HepG2 (cell line): ENCODE data around the gene PPCS. TPM values are rescaled to one million over a fixed set of nuclear protein-coding genes. Genes with fewer than 3 reads are reported as not detected.

Experiments
- BORCS8-MEF2B ChIP-seq: sonication (generic); formaldehyde crosslinking; IDR thresholded peaks from 2 replicates; pipeline ENCODE4 v1.8.0; 2022; ENCODE audit warnings: mild to moderate bottlenecking, missing genetic modification reagents
- CENPBD1 ChIP-seq: sonication (generic); formaldehyde crosslinking; IDR thresholded peaks from 2 replicates; pipeline ENCODE4 v1.8.0; 2022; ENCODE audit warnings: missing genetic modification reagents, low read depth, mild to moderate bottlenecking, borderline replicate concordance
- KLF6 ChIP-seq: IDR thresholded peaks from 2 replicates; pipeline ENCODE4 v1.8.0; 2016; ENCODE audit warnings: missing biosample characterization, missing genetic modification reagents
- POLR2AphosphoS2 ChIP-seq: IDR thresholded peaks from 2 replicates; pipeline ENCODE4 v1.6.1; 2011; ENCODE audit warnings: low read depth, low read length, improper control_type of control experiment
- RFXAP ChIP-seq: sonication (generic); formaldehyde crosslinking; IDR thresholded peaks from 2 replicates; pipeline ENCODE4 v1.4.0; 2020; ENCODE audit warnings: missing genetic modification reagents, borderline replicate concordance
- SALL1 ChIP-seq: sonication (generic); formaldehyde crosslinking; IDR thresholded peaks from 2 replicates; pipeline ENCODE4 v1.8.0; 2022; ENCODE audit warnings: mild to moderate bottlenecking, missing genetic modification reagents
- SMAD9 ChIP-seq: sonication (generic); formaldehyde crosslinking; IDR thresholded peaks from 2 replicates; pipeline ENCODE4 v1.5.1; 2020; ENCODE audit warnings: mild to moderate bottlenecking, missing genetic modification reagents
- TEAD3 ChIP-seq: optimal IDR thresholded peaks from 2 replicates; pipeline ENCODE3; 2016; ENCODE audit warnings: borderline replicate concordance
- THAP11 ChIP-seq: IDR thresholded peaks from 2 replicates; pipeline ENCODE4 v1.6.1; 2016; ENCODE audit warnings: missing biosample characterization, missing genetic modification reagents
- U2AF1 ChIP-seq: fragments of 200-400 bp; formaldehyde crosslinking; optimal IDR thresholded peaks from 2 replicates; pipeline ENCODE3; 2017; ENCODE audit warnings: mild to moderate bottlenecking, low read depth, low read length
- ZFP37 ChIP-seq: sonication (generic); formaldehyde crosslinking; IDR thresholded peaks from 2 replicates; pipeline ENCODE4 v1.4.0; 2020; ENCODE audit warnings: missing genetic modification reagents, borderline replicate concordance
- ZKSCAN1 ChIP-seq: fragments of 150-350 bp; IDR thresholded peaks from 2 replicates; pipeline ENCODE4 v1.6.1; 2014; ENCODE audit warnings: low read length
- ZNF180 ChIP-seq: sonication (generic); formaldehyde crosslinking; IDR thresholded peaks from 2 replicates; pipeline ENCODE4 v1.4.0; 2020; ENCODE audit warnings: low read depth, missing genetic modification reagents, borderline replicate concordance
- ZNF20 ChIP-seq: sonication (generic); formaldehyde crosslinking; IDR thresholded peaks from 2 replicates; pipeline ENCODE4 v1.4.0; 2020; ENCODE audit warnings: mild to moderate bottlenecking, moderate library complexity, missing genetic modification reagents
- ZNF260 ChIP-seq: sonication (generic); formaldehyde crosslinking; IDR thresholded peaks from 2 replicates; pipeline ENCODE4 v1.4.0; 2020; ENCODE audit warnings: missing genetic modification reagents, low read depth, mild to moderate bottlenecking, borderline replicate concordance
- ZNF367 ChIP-seq: sonication (generic); formaldehyde crosslinking; IDR thresholded peaks from 2 replicates; pipeline ENCODE4 v1.4.0; 2020; ENCODE audit warnings: missing genetic modification reagents, borderline replicate concordance
- ZNF556 ChIP-seq: sonication (generic); formaldehyde crosslinking; IDR thresholded peaks from 2 replicates; pipeline ENCODE4 v1.4.0; 2020; ENCODE audit warnings: mild to moderate bottlenecking, missing genetic modification reagents, borderline replicate concordance
- ZNF563 ChIP-seq: sonication (generic); formaldehyde crosslinking; IDR thresholded peaks from 2 replicates; pipeline ENCODE4 v1.8.0; 2022; ENCODE audit warnings: mild to moderate bottlenecking, moderate library complexity, missing genetic modification reagents
- ZNF768 ChIP-seq: sonication (generic); formaldehyde crosslinking; IDR thresholded peaks from 2 replicates; pipeline ENCODE4 v1.4.0; 2020; ENCODE audit warnings: missing genetic modification reagents
- ZNF883 ChIP-seq: sonication (generic); formaldehyde crosslinking; IDR thresholded peaks from 2 replicates; pipeline ENCODE4 v1.5.1; 2020; ENCODE audit warnings: mild to moderate bottlenecking, missing genetic modification reagents; ENCODE audit errors: not compliant biosample characterization
- polyA plus RNA-seq, 8 experiments: library from polyadenylated mRNA; depleted of rRNA in 3 of 8; stranded (reverse) in 7 of 8; unstranded in 1 of 8; fragments of >200 nt; fragmentation: Illumina TruSeq in 4 of 8; extraction: Trizol in 4 of 8; gene quantifications; 2 replicates each; pipeline versions ENCODE4 v1.2.1 to v1.2.3, GENCODE V29; 2011 to 2016; ENCODE audit warnings: low read depth in 4 of 8, missing spikeins in 1 of 8, mixed read lengths in 1 of 8; ENCODE audit not compliant: insufficient read depth in 1 of 8
- total RNA-seq, 5 experiments: library from RNA; depleted of rRNA; stranded (reverse); fragments of >200 nt; fragmentation: Illumina TruSeq; extraction: Trizol; gene quantifications; 2 replicates each; pipeline ENCODE4 v1.2.3, GENCODE V29; 2016; ENCODE audit warnings: low read depth in 1 of 5
- TF ChIP-seq, protein P1 (sequence below): IDR thresholded peaks from 2 replicates; pipeline ENCODE4 v1.6.1; 2012; ENCODE audit warnings: inconsistent platforms
- TF ChIP-seq, protein P2 (sequence below): sonication (generic); formaldehyde crosslinking; IDR thresholded peaks from 2 replicates; pipeline ENCODE4 v1.4.0; 2020; ENCODE audit warnings: mild to moderate bottlenecking, missing genetic modification reagents, borderline replicate concordance
- TF ChIP-seq, protein P3 (sequence below): sonication (generic); formaldehyde crosslinking; IDR thresholded peaks from 2 replicates; pipeline ENCODE4 v1.4.0; 2020; ENCODE audit warnings: missing genetic modification reagents

PPCS gene
- total and polyA plus RNA-seq, 2 of the 13 experiments (the other 11 are each of a cell fraction or from before 2014, with no cell fraction given): 13.4 to 38.9 TPM

DNA sequence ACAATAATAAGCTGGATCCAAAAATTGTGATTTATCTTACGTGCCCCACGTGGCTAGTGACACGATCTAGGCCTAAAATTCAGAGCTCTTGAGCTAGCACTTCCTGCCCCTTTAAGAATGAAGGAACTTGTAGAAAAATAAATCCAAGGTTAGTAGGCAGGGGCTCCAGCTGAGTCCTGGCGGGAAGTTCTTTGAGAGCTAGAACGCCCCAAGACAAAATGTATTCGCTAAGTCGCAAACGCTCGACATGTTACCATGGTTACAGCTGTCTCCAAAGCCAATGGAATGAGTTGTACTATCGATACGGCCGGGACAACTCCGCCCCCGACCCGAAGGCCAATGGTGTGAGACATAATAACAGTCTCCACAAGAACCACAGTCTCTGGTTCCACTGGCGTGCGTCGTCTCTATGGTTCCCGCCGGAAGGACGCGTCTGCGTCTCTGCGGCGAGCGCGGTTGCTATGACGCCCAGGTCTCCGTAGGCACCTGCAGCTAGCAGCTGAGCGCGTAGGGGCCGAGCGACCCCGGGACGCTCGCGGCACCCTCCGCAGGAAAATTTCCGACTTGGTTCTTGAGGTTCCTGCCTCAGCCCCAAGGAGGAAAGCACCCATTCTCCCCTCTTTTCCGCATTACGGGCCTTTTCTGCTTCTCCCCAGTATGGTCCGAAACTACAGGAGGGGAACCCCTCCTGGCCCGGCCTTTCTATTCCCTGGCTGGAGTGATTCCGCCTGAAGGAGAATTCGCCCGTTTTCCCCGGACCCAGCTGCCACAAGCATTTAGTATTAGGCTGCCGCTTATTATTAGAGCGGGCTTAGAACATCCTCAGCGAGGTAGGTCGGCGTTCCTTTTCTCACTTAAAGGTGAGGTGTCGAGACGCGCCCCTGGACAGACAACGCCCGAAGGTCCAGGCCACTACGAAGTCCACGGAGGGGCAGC, 6.8 kb downstream of the PPCS start, which contains the start of gene CCDC30 (continued):
- TF ChIP-seq KLF6 (CRISPR knock-in tag): no peak
- TF ChIP-seq SALL1 (CRISPR knock-in tag): peak; percentile 61; the same call in 1 of the 2 replicates
- TF ChIP-seq ZNF260 (CRISPR knock-in tag): no peak
- no peak for TF ChIP-seq ZNF180
- no peak for TF ChIP-seq ZNF20 (CRISPR knock-in tag)
- TF ChIP-seq THAP11 (CRISPR knock-in tag): peak; percentile 77
- TF ChIP-seq SMAD9: no peak
- no peak for TF ChIP-seq ZNF768 (CRISPR knock-in tag)
- no peak for TF ChIP-seq ZNF556 (CRISPR knock-in tag)
- TF ChIP-seq, protein P1, sequence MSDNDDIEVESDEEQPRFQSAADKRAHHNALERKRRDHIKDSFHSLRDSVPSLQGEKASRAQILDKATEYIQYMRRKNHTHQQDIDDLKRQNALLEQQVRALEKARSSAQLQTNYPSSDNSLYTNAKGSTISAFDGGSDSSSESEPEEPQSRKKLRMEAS: peak; percentile 47
- TF ChIP-seq, protein P2, sequence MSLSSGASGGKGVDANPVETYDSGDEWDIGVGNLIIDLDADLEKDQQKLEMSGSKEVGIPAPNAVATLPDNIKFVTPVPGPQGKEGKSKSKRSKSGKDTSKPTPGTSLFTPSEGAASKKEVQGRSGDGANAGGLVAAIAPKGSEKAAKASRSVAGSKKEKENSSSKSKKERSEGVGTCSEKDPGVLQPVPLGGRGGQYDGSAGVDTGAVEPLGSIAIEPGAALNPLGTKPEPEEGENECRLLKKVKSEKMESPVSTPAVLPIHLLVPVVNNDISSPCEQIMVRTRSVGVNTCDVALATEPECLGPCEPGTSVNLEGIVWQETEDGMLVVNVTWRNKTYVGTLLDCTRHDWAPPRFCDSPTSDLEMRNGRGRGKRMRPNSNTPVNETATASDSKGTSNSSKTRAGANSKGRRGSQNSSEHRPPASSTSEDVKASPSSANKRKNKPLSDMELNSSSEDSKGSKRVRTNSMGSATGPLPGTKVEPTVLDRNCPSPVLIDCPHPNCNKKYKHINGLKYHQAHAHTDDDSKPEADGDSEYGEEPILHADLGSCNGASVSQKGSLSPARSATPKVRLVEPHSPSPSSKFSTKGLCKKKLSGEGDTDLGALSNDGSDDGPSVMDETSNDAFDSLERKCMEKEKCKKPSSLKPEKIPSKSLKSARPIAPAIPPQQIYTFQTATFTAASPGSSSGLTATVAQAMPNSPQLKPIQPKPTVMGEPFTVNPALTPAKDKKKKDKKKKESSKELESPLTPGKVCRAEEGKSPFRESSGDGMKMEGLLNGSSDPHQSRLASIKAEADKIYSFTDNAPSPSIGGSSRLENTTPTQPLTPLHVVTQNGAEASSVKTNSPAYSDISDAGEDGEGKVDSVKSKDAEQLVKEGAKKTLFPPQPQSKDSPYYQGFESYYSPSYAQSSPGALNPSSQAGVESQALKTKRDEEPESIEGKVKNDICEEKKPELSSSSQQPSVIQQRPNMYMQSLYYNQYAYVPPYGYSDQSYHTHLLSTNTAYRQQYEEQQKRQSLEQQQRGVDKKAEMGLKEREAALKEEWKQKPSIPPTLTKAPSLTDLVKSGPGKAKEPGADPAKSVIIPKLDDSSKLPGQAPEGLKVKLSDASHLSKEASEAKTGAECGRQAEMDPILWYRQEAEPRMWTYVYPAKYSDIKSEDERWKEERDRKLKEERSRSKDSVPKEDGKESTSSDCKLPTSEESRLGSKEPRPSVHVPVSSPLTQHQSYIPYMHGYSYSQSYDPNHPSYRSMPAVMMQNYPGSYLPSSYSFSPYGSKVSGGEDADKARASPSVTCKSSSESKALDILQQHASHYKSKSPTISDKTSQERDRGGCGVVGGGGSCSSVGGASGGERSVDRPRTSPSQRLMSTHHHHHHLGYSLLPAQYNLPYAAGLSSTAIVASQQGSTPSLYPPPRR (CRISPR knock-in tag): no peak
- TF ChIP-seq BORCS8-MEF2B (CRISPR knock-in tag): no peak
- TF ChIP-seq ZKSCAN1: no peak
- no peak for TF ChIP-seq ZNF367 (CRISPR knock-in tag)
- TF ChIP-seq POLR2AphosphoS2: no peak
- peak; percentile 53 for TF ChIP-seq ZNF883 (CRISPR knock-in tag)
- peak; percentile 76 for TF ChIP-seq RFXAP (CRISPR knock-in tag)
- TF ChIP-seq TEAD3 (CRISPR knock-in tag): no peak
- no peak for TF ChIP-seq U2AF1
- TF ChIP-seq ZFP37: no peak
- TF ChIP-seq CENPBD1: no peak
- TF ChIP-seq, protein P3, sequence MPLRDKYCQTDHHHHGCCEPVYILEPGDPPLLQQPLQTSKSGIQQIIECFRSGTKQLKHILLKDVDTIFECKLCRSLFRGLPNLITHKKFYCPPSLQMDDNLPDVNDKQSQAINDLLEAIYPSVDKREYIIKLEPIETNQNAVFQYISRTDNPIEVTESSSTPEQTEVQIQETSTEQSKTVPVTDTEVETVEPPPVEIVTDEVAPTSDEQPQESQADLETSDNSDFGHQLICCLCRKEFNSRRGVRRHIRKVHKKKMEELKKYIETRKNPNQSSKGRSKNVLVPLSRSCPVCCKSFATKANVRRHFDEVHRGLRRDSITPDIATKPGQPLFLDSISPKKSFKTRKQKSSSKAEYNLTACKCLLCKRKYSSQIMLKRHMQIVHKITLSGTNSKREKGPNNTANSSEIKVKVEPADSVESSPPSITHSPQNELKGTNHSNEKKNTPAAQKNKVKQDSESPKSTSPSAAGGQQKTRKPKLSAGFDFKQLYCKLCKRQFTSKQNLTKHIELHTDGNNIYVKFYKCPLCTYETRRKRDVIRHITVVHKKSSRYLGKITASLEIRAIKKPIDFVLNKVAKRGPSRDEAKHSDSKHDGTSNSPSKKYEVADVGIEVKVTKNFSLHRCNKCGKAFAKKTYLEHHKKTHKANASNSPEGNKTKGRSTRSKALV: no peak
- no peak for TF ChIP-seq ZNF563 (CRISPR knock-in tag)
